ENCODE measurements around the gene CACNA2D4.

Gene CACNA2D4, protein sequence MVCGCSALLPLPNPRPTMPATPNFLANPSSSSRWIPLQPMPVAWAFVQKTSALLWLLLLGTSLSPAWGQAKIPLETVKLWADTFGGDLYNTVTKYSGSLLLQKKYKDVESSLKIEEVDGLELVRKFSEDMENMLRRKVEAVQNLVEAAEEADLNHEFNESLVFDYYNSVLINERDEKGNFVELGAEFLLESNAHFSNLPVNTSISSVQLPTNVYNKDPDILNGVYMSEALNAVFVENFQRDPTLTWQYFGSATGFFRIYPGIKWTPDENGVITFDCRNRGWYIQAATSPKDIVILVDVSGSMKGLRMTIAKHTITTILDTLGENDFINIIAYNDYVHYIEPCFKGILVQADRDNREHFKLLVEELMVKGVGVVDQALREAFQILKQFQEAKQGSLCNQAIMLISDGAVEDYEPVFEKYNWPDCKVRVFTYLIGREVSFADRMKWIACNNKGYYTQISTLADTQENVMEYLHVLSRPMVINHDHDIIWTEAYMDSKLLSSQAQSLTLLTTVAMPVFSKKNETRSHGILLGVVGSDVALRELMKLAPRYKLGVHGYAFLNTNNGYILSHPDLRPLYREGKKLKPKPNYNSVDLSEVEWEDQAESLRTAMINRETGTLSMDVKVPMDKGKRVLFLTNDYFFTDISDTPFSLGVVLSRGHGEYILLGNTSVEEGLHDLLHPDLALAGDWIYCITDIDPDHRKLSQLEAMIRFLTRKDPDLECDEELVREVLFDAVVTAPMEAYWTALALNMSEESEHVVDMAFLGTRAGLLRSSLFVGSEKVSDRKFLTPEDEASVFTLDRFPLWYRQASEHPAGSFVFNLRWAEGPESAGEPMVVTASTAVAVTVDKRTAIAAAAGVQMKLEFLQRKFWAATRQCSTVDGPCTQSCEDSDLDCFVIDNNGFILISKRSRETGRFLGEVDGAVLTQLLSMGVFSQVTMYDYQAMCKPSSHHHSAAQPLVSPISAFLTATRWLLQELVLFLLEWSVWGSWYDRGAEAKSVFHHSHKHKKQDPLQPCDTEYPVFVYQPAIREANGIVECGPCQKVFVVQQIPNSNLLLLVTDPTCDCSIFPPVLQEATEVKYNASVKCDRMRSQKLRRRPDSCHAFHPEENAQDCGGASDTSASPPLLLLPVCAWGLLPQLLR

DNA sequence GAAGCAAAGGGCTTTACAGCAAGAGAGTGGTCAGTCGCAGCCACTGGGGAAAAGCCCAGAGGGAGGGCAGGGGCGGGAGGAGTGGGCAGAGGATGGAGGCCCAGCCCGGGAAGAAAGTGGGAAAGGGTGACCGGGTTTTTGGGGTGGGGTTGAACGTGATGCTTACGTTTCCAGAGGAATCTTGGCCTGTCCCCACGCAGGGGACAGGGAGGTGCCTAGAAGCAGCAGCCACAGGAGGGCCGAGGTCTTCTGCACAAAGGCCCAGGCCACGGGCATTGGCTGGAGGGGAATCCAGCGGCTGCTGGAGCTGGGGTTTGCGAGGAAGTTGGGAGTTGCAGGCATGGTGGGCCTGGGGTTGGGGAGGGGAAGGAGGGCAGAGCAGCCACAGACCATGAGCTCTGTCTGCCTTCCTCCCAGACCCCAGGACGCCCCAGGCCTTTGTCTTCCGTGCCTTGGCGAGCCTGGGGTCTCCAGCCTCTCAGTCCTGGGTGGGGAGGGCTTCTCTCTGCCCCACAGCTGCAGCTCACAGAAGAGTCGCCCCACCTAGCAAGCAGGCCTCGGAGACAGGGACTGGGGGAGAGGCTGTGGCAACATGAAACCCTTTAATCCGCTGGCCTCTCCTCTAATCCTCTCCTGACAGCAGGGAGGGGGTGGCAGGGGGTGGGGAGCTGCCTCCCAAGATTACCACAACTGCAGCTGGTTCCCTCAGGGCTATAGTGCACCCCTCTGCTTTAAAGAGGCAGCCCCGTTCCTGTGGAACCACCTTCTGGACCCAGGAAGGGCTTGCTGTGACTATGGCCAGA lies at the start of gene CACNA2D4:
Gene CACNA2D4, minus strand, starts transcription at position 572 of the 803 bp plus-strand sequence. Its CDS starts 179 bp downstream, at position 393.
- TF ChIP-seq, protein P1, sequence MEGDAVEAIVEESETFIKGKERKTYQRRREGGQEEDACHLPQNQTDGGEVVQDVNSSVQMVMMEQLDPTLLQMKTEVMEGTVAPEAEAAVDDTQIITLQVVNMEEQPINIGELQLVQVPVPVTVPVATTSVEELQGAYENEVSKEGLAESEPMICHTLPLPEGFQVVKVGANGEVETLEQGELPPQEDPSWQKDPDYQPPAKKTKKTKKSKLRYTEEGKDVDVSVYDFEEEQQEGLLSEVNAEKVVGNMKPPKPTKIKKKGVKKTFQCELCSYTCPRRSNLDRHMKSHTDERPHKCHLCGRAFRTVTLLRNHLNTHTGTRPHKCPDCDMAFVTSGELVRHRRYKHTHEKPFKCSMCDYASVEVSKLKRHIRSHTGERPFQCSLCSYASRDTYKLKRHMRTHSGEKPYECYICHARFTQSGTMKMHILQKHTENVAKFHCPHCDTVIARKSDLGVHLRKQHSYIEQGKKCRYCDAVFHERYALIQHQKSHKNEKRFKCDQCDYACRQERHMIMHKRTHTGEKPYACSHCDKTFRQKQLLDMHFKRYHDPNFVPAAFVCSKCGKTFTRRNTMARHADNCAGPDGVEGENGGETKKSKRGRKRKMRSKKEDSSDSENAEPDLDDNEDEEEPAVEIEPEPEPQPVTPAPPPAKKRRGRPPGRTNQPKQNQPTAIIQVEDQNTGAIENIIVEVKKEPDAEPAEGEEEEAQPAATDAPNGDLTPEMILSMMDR (conservative IDR thresholded peaks at IDR 0.05; ENCODE audit: control insufficient read depth, insufficient read depth, low read depth, low read length) = no peak
- no peak for DNase-seq (ENCODE audit: low read depth)
- H3K4me3 ChIP-seq (ENCODE audit: control insufficient read depth, low read depth, low read length) = no peak within 1 kb of the TSS

DNA sequence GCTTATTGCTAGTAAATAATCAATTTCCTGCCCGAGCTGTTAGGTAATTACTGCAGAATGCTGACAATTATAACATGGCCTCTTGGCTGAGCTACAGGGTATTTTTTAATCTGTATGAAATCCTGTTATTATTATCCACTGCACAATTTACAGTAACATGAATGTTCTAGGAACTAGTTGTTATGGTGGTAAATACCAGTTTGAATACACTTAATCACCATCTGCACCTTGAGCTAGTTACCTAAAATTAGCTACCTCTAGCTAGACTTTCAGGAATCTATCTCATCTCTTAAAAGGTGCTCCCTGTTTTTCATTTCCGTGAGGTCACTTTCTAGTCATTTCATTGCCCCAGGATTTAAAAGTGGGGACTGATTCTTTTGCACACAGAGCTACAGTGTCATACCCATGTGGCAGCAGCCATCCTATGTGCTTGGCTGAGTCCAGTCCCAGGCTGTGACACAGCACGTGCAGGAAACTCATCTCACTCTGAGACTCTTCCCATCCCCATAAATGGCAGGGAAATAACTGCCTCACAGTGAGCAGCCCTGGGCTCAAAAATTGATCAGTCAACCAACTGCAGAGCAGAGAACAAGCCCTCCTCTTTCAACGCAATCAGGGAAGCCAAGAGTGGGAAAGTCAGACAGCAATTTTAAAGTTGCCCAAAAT lies 48.2 kb upstream of the CACNA2D4 start:
- no peak overlapping the region for H3K4me3 ChIP-seq (ENCODE audit: control insufficient read depth, low read depth, low read length)
- TF ChIP-seq, protein P1 (conservative IDR thresholded peaks at IDR 0.05; ENCODE audit: control insufficient read depth, insufficient read depth, low read depth, low read length) = no peak

DNA sequence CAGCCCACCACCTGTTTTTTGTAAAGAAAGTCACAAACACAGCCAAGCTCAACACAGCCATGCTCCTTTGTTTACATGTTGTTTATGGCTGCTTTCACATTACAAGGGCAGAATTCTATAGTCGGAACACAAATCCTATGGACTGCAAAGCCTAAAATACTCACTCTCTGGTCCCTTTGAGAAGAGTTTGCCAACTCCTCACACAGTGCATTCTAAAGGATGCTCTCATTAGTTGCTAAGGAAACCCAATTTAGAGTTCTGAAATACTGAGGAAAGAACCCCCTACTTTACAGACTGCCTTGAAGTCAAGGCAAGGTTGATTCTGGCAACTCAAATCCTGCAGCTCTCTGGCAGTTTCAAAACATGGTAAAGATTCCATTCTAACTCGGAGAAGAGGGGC lies 47.5 kb upstream of the CACNA2D4 start:
- TF ChIP-seq, protein P1 (conservative IDR thresholded peaks at IDR 0.05; ENCODE audit: control insufficient read depth, insufficient read depth, low read depth, low read length) = no peak
- no peak overlapping the region for H3K4me3 ChIP-seq (ENCODE audit: control insufficient read depth, low read depth, low read length)
- no peak for DNase-seq (ENCODE audit: low read depth)

More for the DNA sequence above, 48.2 kb upstream of the CACNA2D4 start:
- no peak for DNase-seq (ENCODE audit: low read depth)

DNA sequence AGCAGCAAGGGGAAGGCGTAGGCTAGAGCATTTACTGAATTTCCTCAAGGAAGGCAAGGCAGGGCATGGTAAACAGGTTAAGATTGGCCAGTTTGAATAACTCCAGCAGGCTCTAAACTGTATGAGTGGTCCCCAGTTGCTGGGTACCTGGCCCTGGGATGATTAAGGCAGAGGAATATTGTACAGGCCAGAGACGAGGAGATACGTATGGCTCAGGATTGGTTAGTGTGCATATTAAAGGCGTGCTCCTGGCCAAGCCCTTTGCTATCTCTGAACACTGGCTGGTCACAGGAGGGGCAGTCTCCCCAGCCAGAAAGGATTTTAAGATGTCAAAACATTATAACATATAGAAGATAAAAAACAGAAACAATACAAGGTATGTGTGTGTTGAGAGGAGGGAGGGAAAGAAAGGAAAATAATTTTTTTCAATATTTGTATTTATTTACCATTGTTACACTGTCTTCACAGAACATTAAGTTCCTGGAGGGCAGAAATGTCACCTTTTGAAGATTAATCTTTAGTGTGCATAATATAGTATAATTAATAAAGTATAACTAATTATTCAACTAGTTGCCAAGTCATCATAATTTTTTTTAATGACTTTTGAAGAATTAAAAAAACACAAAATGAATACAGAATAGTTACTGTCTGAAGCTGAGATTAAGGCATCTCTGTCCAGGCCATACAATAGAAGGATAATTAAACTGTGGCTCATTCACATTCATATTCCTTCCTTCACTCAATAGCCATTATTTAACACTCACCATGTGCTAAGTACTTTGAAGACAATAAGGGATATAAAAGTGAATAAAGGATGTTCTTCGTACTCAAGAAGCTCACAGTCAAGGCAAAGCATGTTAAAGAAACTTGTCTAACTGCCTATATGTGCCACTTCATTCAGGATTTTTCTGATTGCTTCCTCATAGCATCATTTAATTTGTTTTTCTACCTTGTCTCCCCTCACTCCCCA lies 43.9 kb upstream of the CACNA2D4 start:
- DNase-seq (ENCODE audit: low read depth) = no peak
- no peak overlapping the region for H3K4me3 ChIP-seq (ENCODE audit: control insufficient read depth, low read depth, low read length)
- TF ChIP-seq, protein P1 (conservative IDR thresholded peaks at IDR 0.05; ENCODE audit: control insufficient read depth, insufficient read depth, low read depth, low read length) = no peak

DNA sequence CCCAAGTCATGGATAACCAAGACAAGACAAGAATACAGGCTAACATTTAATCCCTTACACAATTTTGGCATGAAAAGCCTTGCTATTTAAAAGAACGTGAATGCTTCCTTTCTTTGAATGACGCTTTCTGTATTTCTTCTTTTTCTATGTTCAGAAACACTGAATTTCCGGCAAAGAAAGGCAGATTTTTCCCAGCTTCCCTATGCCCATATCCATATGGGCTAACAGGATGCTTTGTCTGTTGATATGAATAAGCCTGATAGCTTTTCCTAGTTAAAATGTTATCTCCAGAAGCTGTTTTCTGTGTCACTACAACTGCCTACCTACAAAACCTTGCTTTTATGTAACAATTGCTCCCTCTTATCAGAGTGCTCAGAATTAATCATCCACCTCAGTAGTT lies 38.3 kb upstream of the CACNA2D4 start:
- TF ChIP-seq, protein P1 (conservative IDR thresholded peaks at IDR 0.05; ENCODE audit: control insufficient read depth, insufficient read depth, low read depth, low read length) = no peak
- H3K4me3 ChIP-seq (ENCODE audit: control insufficient read depth, low read depth, low read length) = no peak overlapping the region
- no peak for DNase-seq (ENCODE audit: low read depth)
